Measurements from ENCODE around the gene AIPL1.

AIPL1 gene

DNA sequence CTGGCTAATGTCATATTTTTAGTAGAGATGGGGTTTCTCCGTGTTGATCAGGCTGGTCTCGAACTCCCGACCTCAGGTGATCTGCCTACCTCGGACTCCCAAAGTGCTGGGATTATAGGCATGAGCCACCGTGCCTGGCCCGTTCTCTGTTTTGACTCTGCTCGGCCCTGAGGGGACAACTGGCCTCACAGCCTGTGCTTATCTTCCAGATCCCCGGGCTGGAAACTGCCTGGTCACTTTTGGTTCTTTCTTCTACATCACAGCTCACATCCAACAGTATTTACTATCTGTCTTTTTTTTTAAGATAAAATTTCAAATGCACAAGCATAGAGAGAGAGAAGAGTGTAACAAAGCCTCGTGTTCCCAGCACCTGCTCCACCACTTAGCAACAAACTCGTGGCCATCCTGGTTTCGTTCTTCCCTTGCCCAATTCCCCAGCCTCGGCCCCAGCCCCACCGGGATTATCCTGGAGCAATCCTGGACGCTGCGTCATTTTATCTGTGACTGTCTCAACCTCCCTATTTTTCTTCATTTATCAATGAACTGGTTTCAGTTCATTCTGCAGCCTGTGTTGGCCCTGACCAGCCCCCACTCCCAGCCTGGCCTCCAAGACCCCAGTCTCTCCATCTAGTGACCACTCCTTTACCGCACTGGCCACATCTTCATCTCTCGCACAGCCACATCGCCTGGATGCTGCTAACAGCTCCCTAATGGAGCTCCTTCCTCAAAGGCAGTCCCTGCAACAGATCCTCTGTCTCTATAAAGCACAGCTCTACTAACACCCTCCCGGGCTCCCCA is 30.5 kb upstream of the AIPL1 start:
- no peak for DNase-seq

DNA sequence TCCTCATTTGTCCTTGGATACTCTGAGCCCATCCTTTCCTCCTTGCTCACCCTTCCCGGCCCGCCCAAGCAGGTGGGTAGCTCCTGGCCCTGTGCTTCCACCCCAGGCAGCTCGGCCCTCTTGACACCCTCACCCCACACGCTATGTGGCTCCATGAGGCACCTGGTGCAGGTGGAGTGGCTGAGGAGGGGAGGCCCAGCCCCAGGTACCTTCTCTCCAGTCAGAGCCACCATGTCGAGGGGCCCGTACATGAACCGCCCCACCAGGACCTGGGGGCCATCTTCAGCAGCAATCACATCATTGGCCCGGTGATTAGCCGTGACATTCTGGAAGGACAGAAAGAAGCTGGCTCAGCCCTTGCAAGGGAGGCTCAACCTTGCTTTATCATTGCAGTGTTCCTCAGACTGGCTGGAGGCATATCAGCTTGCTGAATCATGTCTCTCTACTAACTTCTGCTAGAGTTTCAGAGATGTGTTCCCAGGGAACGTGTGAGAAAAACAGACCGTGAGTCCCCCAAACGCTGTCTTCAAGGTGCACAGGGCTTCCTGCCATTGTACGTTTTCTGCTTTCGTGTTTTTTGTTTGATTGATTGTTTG is 29.6 kb upstream of the AIPL1 start:
- no peak for DNase-seq

DNA sequence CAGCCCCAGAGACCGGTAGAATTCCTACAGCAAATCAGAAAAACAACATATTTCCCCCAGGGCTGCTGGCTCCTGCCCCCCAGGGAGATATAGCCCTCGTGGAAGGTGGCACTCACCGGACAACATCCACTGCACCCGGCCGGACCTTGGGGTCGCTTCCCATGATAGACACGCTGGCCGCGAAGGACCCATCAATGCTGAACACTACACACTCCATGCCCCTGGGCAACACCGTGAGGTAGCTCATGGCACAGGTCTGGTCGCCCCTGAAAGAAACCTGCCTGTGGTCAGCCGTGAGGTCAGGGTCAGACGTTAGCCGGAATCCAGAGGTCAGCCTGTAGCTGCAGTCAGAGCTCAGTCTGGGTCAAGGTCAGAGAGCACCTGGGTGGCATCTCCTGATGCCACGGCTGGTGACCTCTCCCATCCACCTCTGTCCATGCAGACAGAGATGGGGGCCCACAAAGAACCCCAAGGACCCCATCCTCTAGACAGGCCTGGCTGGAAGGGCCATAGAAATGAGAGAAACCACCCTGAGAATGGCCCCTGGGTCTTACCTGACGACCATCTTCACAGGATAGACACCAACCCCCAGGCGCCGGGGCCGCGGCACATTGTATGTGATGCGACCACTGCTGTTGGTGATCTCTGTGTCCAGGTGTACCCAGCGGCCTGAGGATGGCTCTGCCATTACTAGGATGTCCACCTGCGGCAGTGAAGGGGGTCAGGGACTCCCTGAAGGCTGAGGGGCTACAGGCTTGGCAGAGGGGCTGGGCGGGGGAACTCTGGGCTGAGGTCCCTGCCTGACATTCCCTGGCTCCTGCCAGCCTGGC is 28.9 kb upstream of the AIPL1 start:
- no peak for DNase-seq

DNA sequence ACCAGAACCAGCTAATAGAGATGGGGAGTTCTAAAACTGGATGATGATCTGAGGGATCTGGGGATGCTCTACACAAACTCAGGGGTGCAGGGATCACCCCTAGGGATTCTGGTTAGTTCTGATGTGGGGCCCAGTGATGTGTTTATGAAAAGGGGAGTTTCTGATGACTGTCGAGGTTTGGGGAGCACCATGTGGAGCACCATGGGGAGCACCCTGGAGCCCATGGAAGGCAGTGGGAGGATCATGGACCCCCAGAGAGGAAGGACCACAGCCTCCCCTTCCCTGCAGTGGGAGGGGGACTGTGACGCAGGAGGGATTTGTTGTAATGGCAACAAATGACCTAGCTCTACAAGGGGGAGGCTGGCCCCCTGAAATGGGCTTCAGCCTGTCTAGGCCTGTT is 27.8 kb upstream of the AIPL1 start:
- DNase-seq, result no peak

DNA sequence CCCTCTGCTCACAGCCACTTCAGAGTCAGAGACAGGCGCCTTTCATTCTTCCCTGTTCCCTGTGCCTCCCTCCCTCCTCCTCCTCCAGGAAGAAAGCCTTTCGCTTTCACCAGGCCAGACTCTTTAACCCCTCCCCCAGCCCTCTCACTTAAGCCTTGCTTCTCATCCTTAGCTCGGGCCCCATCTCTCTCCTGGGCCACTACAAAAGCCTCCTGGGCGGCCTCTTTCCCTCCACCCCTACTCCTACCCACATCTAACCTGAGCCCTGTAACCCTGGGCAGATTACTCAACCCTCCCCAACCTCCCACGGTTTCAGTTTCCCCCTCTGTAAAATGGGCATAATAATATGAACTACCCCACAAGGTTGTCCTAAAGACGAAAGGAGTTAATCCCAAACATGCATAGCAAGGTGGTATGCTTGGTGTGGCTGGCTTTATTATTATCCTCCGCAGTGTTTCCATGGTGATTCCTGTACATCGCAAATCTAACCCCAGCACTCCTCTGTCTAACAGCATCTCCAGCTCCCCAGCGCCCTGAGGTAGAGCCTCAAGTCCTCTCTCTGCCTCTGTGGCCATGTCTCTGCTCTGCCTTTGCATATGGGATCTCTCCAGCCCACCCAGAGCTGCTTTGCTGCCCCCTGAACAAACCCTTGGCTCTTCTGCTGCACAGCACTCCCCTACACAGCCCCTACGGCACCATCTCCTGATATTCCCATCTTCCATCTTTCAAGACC is 27.0 kb upstream of the AIPL1 start:
- DNase-seq, result no peak

DNA sequence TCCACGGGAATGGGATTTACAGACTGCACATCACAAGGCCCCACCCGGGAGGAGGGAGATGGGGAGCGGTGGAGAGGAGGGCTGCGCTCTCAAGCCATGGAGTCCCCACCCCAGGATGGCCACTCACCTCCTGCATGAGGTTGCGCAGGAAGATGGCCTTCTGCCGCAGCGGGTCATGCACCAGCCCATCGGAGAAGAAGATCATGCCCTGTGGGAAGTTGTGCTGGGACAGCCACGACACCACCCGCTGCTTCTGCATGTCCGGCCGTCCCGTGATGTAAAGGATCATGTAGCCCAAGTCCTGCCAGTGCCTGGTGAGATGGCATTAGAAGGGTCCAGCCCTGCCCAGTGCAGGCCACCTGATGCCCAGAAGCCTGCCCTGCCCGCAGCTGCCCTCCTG is 26.3 kb upstream of the AIPL1 start:
- no peak for DNase-seq

DNA sequence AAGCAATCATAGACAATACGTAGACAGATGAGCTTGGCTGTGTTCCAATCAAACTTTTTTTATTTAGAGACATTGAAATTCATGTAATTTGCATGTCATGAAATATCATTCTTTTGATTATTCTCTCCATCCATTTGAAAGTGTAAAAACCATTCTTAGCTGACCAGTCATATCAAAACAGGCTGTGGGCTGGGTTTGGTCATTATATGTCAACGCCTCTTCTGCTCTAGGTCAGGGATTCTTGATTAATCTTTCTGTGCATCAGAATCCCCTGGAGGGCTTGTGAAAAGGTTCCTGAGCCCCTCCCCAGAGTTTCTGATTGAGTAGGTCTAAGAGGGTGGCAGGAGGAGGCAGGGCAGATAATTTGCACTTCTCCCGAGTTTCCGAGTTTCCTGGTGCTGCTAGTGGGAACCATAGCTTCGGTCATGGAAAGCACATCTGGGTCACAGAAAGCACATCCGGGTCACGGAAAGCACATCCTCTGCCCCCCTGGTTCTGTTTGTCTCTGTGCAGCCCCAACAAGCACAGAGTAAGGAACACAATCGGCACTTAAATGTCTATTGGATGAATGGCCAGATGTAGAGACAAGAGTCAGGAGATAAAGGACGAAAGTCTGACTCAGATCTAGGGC is 25.7 kb upstream of the AIPL1 start:
- no peak for DNase-seq

DNA sequence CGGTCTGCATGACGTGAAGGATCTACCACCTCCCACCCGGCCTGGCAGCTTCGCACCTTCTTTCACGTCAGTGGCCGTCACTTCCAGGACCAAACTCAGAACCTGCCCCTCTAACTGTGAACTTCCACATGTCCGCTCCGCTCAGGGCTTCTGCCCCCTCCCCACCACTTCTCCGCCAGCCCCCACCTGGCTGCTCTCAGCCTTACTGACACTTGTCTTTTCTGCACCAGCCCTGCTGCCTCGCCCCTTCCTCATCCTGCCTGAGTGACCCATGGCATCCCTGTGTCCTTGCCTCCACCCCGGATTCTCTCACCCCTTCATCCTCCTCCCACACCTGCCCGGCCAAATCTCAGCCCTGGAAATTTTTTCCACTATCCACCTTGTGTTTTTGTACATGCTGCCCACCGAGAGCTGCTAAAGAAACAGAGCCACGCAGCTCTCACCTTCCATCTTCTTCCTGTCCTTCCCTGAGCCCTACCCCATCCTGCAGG is 23.6 kb upstream of the AIPL1 start:
- no peak for DNase-seq

DNA sequence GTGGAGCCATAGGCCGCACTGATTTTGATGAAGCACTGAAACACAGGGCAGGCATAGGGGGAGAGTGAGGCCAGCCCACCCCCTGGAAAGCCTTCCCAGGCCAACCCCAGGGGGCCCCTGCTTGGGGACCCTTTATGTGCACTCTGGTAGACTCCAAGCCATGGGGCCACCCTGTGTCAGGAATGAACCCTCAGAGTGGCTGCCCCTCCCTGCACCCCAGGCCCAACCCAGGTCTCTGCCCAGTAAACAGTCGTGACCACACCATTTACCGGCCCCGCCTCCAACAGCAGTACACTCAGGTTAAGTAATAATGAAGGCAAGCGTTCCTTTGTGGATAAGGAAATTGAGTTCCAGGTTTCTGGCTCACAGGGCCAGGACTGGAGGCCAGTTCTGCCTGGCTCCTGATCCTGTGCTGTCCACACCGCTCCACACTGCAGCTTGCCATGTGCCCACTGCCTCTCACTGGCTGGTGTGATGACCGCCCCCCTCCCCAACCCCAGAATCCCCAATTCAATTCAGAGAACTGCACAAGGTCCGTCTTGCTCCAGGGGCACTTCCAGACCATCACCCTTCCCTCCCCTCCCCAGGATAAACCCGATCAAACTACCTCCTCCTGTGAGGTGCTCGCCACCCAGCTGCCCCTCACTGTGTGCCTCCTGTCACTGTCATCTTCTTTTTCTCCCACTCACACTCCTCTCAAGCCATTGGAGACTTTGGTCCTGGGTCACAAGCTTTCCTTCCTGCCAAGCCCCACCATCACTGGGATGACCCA is 23.0 kb upstream of the AIPL1 start:
- no peak for DNase-seq

DNA sequence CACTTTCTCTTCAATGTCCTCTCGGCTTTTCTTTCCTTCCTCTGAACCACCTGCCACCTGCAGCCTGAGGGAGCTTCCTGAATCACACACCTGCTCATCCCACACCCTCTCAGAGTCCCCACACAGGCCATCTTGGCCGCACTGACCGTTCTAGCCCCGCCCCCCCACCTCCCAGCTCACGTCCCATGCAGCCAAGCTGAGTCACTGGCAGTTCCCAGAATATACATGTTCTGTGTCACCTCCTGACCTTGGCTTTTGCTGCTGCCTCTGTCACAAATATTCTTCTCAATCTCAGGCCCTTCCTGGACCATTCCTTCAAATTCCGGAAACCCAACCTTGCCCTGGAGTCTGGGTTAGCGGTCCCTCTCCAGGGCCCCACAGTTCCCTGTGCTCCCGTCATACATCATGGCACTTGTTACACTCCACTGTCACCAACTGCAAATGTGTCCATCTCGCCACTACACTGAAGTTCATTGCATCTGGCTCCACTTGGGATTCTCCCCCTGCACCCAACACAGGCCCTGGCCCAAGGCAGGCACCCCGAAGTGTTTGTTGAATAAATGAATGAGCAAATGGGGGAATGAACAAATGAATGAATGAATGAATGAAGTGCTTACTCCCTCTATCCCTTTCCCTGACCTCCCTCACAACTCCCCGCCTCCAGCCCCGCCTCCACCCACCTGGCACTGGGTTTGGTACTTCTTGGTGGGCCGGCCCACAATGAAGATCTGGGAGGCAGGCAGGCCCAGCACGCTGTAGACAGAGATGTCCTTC is 22.2 kb upstream of the AIPL1 start:
- DNase-seq, result no peak

DNA sequence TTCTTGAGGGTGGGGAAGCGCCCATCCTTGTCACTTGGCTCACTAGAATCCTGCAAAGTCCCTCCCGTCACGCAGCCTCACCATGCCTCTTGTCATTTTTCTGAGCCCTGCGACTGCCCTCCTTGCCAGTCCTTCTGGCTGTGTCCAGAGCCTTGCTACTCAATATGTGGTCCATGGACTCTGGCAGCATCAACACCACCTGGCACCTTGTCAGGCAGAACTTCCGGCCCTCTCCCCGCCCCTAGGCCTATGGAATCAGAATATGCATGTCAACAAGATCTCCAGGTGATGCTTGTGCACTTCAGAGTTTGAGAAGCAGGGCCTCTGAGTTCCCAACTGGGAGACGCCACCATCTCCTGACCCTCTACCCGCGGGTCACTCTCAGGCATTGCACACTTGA is 21.4 kb upstream of the AIPL1 start:
- peak in 1 of 6 experiments; percentile 7 for DNase-seq

DNA sequence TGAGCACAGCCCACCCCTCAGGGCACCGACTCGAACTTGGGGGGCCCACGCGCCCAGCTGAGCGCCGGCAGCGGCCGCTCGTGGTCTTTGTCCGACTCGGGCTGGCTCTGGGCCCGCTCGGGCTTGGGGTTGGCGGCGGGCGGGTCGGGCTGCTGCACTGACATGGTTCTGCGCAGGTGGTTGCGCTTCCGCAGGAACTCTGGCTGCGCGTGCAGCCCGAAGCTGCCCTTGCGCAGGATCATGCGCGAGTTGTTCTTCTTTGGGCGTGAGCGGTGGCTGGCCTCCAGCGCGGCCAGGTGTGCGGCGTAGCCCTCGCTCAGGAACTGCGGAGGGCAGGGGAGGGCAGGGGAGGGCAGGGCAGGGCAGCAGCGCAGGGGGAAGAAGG is 20.4 kb upstream of the AIPL1 start:
- DNase-seq, result peak in 5 of 6 experiments; percentile 13 to 61 (median 32)

DNA sequence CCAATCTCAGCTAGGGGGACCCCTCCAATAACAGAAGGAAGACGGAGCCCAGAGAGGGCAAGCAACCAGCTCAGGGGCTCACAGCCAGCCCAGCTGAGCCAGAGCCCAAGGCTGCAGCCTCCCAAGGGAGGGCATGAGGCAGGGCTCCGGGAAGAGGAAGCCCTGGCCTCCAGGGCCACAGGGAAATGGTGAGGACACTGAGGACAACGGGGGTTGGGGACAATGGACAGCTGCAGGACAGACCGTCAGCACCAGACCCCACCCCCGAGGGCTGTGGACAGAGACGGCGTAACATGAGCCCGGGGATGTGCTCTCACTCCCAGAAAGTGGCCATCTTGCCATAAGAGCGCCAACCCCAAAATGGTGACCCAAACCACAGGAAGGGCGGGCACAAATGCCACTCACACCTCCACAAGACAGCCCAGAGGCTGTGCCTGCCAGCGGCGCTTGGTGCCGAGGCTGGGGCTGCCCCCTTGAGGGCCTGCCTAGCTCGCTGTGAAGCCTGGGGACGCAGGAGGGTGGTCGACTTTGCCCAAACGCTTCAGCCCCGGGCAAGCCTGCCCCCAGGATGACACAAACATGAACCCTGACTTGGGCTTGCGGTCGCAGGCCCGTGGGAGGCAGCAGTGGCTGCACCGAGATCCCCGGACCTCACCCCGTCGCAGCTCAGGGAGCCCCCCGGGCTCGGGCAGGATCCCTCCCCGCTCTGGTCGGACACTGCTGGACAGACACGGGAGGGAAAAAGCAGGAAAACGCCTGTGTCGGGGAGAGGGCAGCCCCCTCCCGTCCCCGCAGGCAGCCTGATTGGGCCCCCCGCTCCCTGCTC is 19.8 kb upstream of the AIPL1 start:
- DNase-seq, result no peak

DNA sequence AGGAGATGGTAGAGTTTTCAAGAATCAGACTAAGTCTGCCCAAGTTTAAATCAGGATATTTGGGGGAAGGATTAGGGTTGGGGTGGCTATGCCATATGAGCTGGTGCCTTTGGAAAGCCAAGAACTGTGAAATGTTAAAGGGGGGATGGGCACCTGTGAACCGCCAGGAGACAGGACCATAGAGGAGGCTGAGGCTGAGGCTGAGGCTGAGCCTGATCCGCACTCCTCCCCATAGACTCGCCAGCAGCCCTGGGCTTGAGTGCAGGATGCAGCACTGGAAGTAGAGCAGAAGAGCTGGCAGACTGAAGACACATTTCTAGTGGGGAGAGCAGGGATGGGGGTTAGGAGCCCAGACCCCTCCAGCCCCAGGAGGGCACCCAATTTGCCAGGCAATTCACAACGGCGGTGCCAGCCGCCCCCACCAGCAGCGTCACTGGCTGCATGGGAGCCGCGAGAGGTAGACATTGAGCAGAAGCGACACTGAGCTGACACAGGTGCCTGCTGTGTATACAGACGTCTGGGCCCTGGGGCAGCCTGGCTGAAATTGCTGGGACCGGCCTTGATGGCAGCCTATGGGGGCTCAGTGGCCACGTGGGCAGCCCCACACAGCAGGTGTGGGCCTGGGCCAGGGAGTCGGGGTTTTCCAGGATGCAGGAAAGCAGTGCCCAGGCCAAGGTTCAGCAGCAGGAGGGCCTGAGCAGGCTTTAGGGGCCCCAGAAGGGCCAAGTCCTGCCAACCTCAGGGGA is 18.5 kb upstream of the AIPL1 start:
- no peak for DNase-seq

DNA sequence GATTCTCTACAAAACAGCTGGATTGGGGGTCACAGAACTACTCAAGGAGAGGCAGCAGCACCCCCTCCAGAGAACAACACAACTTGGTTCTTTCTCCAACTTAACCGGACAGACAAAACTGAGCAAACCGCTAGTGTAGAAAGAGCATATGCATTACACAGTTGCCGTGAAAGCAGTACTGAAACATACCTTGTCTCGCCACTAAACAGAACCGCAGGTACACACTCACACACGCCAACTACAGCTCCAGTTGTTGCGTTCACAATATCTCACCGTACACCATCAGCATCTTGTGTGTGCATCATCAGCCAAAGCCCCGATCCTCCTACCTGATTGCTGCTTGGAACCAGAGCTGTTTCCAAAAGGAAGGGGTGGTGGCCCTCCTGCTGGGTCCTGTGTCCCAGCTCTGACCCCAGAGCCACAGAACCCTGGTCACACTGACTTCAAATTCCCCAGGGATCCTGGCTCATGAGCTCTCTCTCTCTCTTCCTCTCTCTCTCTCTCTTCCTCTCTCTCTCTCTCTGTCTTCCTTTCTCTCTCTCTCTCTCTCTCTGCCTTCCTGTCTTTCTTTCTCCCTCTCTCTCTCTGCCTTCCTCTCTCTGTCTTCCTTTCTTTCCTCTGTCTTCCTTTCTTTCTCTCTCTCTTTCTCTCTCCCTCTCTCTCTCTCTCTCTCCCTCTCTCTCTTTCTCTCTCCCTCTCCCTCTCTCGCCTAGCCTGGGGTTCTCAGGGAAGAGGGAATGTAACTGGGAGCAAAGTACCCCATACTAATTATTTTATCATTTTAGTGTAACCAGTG is 17.7 kb upstream of the AIPL1 start:
- DNase-seq, result no peak

DNA sequence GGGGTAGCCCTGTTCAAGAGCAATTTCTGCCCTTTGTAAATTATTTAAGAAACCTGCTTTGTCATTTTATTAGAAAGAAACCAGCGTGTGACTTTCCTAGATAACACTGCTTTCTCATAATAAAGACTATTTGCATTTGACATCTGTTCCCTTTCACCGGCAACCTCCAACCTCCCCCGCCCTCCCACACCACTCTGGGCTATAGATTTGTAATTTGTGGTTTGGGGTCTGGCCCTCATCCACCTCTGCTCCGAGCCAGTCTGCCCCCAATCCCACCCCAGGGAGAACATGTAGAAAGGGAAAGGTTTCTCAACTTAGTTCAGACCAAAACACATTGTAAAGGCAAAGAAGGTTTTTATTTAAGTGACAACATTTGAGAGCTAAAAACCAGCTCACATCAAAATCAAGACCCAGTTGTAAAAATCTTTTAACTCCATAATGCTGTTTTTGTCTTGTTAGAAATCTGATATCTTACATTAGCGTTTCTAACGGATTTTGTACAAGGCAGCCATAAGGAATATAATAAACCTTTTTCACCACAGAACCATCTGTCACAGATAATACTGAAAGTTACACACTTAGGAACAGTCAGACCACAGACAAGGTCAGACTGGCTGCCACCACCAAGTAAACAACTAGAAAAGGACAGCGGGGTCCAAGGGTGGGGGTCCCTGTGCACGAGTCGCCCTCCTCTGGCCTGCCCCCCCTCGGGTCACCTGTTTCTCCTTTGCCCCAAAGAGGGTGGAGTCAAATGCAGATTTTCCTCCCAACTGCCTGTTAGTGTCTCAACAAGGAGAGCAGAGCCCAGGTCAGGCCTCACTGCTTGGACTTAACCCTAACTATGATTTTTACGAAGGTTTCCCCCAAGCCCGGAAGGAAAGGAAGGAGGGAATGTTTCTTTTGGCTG is 16.3 kb upstream of the AIPL1 start:
- DNase-seq, result no peak

DNA sequence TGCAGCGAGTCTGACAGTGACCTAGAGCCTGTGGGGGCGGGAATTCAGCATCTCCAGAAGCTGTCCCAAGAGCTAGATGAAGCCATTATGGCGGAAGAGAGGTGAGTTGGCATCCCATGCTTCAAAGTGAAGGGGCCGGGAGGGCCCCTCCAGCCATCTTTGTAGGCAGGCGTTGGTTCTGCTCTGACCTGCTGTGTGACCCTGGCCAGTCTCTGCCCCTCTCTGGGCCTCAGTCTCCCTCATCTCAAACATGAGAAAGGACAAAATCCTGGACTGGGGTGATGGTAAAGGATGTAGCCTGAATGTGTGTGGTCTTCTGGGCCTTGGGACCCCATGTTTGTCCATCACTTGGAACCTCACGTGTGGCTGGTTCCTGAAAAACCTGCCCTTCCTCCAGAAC is 14.4 kb upstream of the AIPL1 start:
- DNase-seq, result no peak

Data from stimulated activated naive CD4-positive, alpha-beta T cell (primary cell).